MM.1S (cell line): ENCODE data around the gene TMEM119.
"Not testable (repeated sequence)": the region's sequence is repeated elsewhere in the genome, so short reads cannot be mapped to it uniquely, and the experiment has no call there.

Source experiments
- DNase-seq: peaks from one replicate; pipeline ENCODE4 v3.0.0-alpha.2; 2015
- H2AFZ ChIP-seq: fragments of 300-600 bp; sonication (generic); 2 replicates; pipeline ENCODE4 v1.6.0; 2016; ENCODE audit warnings: antibody characterized with exemption, low read length
- H3F3A ChIP-seq: fragments of 300-600 bp; sonication (generic); 2 replicates; pipeline ENCODE4 v1.6.1; 2016; ENCODE audit warnings: mild to moderate bottlenecking, antibody characterized with exemption, low read length, moderate library complexity, mixed read lengths; ENCODE audit not compliant: insufficient read depth
- H3K27ac ChIP-seq: fragments of 300-600 bp; sonication (generic); 2 replicates; pipeline ENCODE4 v1.5.1; 2016; ENCODE audit warnings: mild to moderate bottlenecking, low read length
- H3K27me3 ChIP-seq: fragments of 300-600 bp; sonication (generic); replicated peaks from 2 replicates; pipeline ENCODE4 v1.6.0; 2016; ENCODE audit warnings: low read length; ENCODE audit not compliant: insufficient read depth
- H3K36me3 ChIP-seq: fragments of 300-600 bp; sonication (generic); replicated peaks from 2 replicates; pipeline ENCODE4 v1.6.1; 2016; ENCODE audit warnings: mild to moderate bottlenecking, low read length, mixed read lengths; ENCODE audit not compliant: insufficient read depth
- H3K4me1 ChIP-seq: fragments of 300-600 bp; sonication (generic); 2 replicates; pipeline ENCODE4 v1.6.1; 2016; ENCODE audit warnings: low read length, mixed read lengths
- H3K4me2 ChIP-seq: fragments of 300-600 bp; sonication (generic); 2 replicates; pipeline ENCODE4 v1.6.0; 2016; ENCODE audit warnings: low read depth, low read length
- H3K4me3 ChIP-seq: fragments of 300-600 bp; sonication (generic); 2 replicates; pipeline ENCODE4 v1.5.1; 2016; ENCODE audit warnings: low read length, mixed read lengths
- H3K79me2 ChIP-seq: fragments of 300-600 bp; sonication (generic); 2 replicates; pipeline ENCODE4 v1.6.1; 2016; ENCODE audit warnings: mixed run types, low read length, mixed read lengths
- H3K9ac ChIP-seq: fragments of 300-600 bp; sonication (generic); 2 replicates; pipeline ENCODE4 v1.6.1; 2016; ENCODE audit warnings: low read length, mixed read lengths
- H3K9me2 ChIP-seq: fragments of 300-600 bp; sonication (generic); replicated peaks from 2 replicates; pipeline ENCODE4 v1.6.1; 2016; ENCODE audit warnings: mild to moderate bottlenecking, low read length, mixed read lengths; ENCODE audit not compliant: insufficient read depth
- H3K9me3 ChIP-seq: fragments of 300-600 bp; sonication (generic); replicated peaks from 2 replicates; pipeline ENCODE4 v1.6.1; 2016; ENCODE audit warnings: mild to moderate bottlenecking, low read length, mixed read lengths; ENCODE audit not compliant: insufficient read depth
- H4K20me1 ChIP-seq: fragments of 300-600 bp; sonication (generic); 2 replicates; pipeline ENCODE4 v1.6.1; 2016; ENCODE audit warnings: mild to moderate bottlenecking, low read length, moderate library complexity, mixed read lengths; ENCODE audit not compliant: insufficient read depth
- CTCF ChIP-seq: fragments of 300-600 bp; sonication (generic); IDR thresholded peaks from 2 replicates; pipeline ENCODE4 v1.5.1; 2016; ENCODE audit warnings: antibody characterized with exemption, low read length, mixed read lengths
- EZH2 ChIP-seq: fragments of 300-600 bp; sonication (generic); optimal IDR thresholded peaks from 2 replicates; pipeline ENCODE3; 2017; ENCODE audit warnings: low read depth, mild to moderate bottlenecking, antibody characterized with exemption, low read length, mixed read lengths
- EZH2phosphoT487 ChIP-seq: fragments of 300-600 bp; sonication (generic); IDR thresholded peaks from 2 replicates; pipeline ENCODE4 v1.6.1; 2018; ENCODE audit warnings: antibody characterized with exemption, low read length

Gene TMEM119

GRCh38 chr12:108620236-108620879 lies 22.5 kb upstream of the TMEM119 start:
- no peaks in the 10 kb centered on the region for H3K9me3 ChIP-seq
- peaks cover 4% of the 10 kb centered on the region; the same call in 1 of the 2 replicates for H4K20me1 ChIP-seq
- H3K9me2 ChIP-seq = no peaks in the 10 kb centered on the region
- peaks cover 60% of the 10 kb centered on the region for H3F3A ChIP-seq
- H3K4me2 ChIP-seq = no peak overlapping the region
- no peak for DNase-seq
- peaks cover 64% of the 10 kb centered on the region for H3K4me1 ChIP-seq
- H3K9ac ChIP-seq = no peak overlapping the region
- TF ChIP-seq CTCF (no peak), EZH2phosphoT487 (no peak), EZH2 (no peak)
- H3K27ac ChIP-seq = peak overlapping the region; percentile 89; the same call in 1 of the 2 replicates
- H3K36me3 ChIP-seq = peaks cover 10% of the 10 kb centered on the region; the same call in 1 of the 2 replicates
- H2AFZ ChIP-seq = no peak overlapping the region
- H3K79me2 ChIP-seq = peaks cover 67% of the 10 kb centered on the region
- H3K27me3 ChIP-seq = no peaks in the 10 kb centered on the region
- H3K4me3 ChIP-seq = no peak overlapping the region

- H3K4me1 ChIP-seq = peaks cover 59% of the 10 kb centered on the region
- H3K4me2 ChIP-seq = no peak overlapping the region
- H3K27me3 ChIP-seq = no peaks in the 10 kb centered on the region
- TF ChIP-seq CTCF = no peak
- no peaks in the 10 kb centered on the region for H3K9me2 ChIP-seq
- H3K4me3 ChIP-seq = no peak overlapping the region
- no peaks in the 10 kb centered on the region for H3K9me3 ChIP-seq
- H3K9ac ChIP-seq = no peak overlapping the region
- peak overlapping the region; percentile 89; the same call in 1 of the 2 replicates for H3K27ac ChIP-seq
- no peak overlapping the region for H2AFZ ChIP-seq
- no peak for DNase-seq
- peaks cover 59% of the 10 kb centered on the region for H3K79me2 ChIP-seq
- H3K36me3 ChIP-seq = peaks cover 10% of the 10 kb centered on the region; the same call in 1 of the 2 replicates
- H4K20me1 ChIP-seq = peaks cover 4% of the 10 kb centered on the region; the same call in 1 of the 2 replicates
- peaks cover 61% of the 10 kb centered on the region for H3F3A ChIP-seq
Observed at GRCh38 chr12:108619369-108620160, 21.7 kb upstream of the TMEM119 start.

GRCh38 chr12:108618953-108619274 lies 21.0 kb upstream of the TMEM119 start:
- Histone ChIP-seq H3K9ac (peak overlapping the region; percentile 75; the same call in 1 of the 2 replicates), H3K4me1 (peaks cover 59% of the 10 kb centered on the region), H3K79me2 (peaks cover 53% of the 10 kb centered on the region), H3F3A (peaks cover 61% of the 10 kb centered on the region), H3K27ac (peak overlapping the region; percentile 89), H3K36me3 (peaks cover 10% of the 10 kb centered on the region; the same call in 1 of the 2 replicates)
- not testable (repeated sequence) for H2AFZ ChIP-seq, H3K4me2 ChIP-seq, H3K4me3 ChIP-seq, H3K27me3 ChIP-seq, H3K9me2 ChIP-seq, H3K9me3 ChIP-seq, H4K20me1 ChIP-seq, DNase-seq
